ENCODE data around the gene MAST2. TPM values are rescaled to one million over a fixed set of nuclear protein-coding genes. Genes with fewer than 3 reads are reported as not detected.
"Not testable (repeated sequence)": the region's sequence is repeated elsewhere in the genome, so short reads cannot be mapped to it uniquely, and the experiment has no call there.

Gene MAST2
- total and polyA plus RNA-seq, 2 experiments from 2014 or later, result 14.2 to 19.1 TPM

- no peaks in the 10 kb centered on the region for H4K20me1 ChIP-seq (ENCODE audit: insufficient read depth)
- H3K4me3 ChIP-seq, result no peak overlapping the region
- no peaks in the 10 kb centered on the region for H3K27me3 ChIP-seq (replicated peaks; ENCODE audit: insufficient read depth)
- H3K27ac ChIP-seq, result no peak overlapping the region
- no peaks in the 10 kb centered on the region for H3K36me3 ChIP-seq (ENCODE audit: low read depth)
- no peak for DNase-seq
- no peak overlapping the region for H3K4me2 ChIP-seq (ENCODE audit: unreplicated experiment)
- TF ChIP-seq EZH2phosphoT487 (IDR thresholded peaks at IDR 0.05; ENCODE audit: insufficient read depth, low read depth) (no peak), EZH2 (IDR thresholded peaks at IDR 0.05; ENCODE audit: insufficient read depth, poor library complexity, severe bottlenecking) (no peak)
- no peaks in the 10 kb centered on the region for H3K9me3 ChIP-seq (ENCODE audit: low read depth)
- peaks cover 27% of the 10 kb centered on the region for H3K79me2 ChIP-seq (ENCODE audit: insufficient read depth)
- H3K9me2 ChIP-seq (ENCODE audit: insufficient read depth), result no peaks in the 10 kb centered on the region
- H2AFZ ChIP-seq, result no peak overlapping the region
- in situ Hi-C loops (cut with MboI), result no loop called here
- no peaks in the 10 kb centered on the region for H3K4me1 ChIP-seq (ENCODE audit: insufficient read depth)
- no peak overlapping the region for H3K9ac ChIP-seq
- H3F3A ChIP-seq (ENCODE audit: insufficient read depth), result no peaks in the 10 kb centered on the region
- 94 to 100% methylated on average over 2 of the region's 2 CpGs for WGBS, 2 experiments (ENCODE audit: low coverage in 1 of 2, low lambda C conversion rate in 2 of 2, missing lambda C conversion rate in 2 of 2)
Observed at GRCh38 chr1:45833361-45833760, 29.9 kb downstream of the MAST2 start.

GRCh38 chr1:45834689-45835088 is 31.3 kb downstream of the MAST2 start:
- Histone ChIP-seq H3K4me1 (ENCODE audit: insufficient read depth) (no peaks in the 10 kb centered on the region), H3K9me2 (ENCODE audit: insufficient read depth) (no peaks in the 10 kb centered on the region), H2AFZ (no peak overlapping the region), H3K9me3 (ENCODE audit: low read depth) (no peaks in the 10 kb centered on the region), H3K79me2 (ENCODE audit: insufficient read depth) (peaks cover 33% of the 10 kb centered on the region), H3K27me3 (replicated peaks; ENCODE audit: insufficient read depth) (no peaks in the 10 kb centered on the region), H3K4me3 (no peak overlapping the region), H4K20me1 (ENCODE audit: insufficient read depth) (no peaks in the 10 kb centered on the region), H3K36me3 (ENCODE audit: low read depth) (no peaks in the 10 kb centered on the region; the same call in 1 of the 2 replicates), H3F3A (ENCODE audit: insufficient read depth) (no peaks in the 10 kb centered on the region), H3K4me2 (ENCODE audit: unreplicated experiment) (no peak overlapping the region), H3K9ac (no peak overlapping the region), H3K27ac (no peak overlapping the region)
- WGBS, 2 experiments (ENCODE audit: low coverage in 1 of 2, low lambda C conversion rate in 2 of 2, missing lambda C conversion rate in 2 of 2), result 96 to 100% methylated on average over 1 of the region's 1 CpG
- no peak for DNase-seq
- in situ Hi-C loops (cut with MboI), result no loop called here
- TF ChIP-seq EZH2phosphoT487 (IDR thresholded peaks at IDR 0.05; ENCODE audit: insufficient read depth, low read depth), result no peak
- TF ChIP-seq EZH2 (IDR thresholded peaks at IDR 0.05; ENCODE audit: insufficient read depth, poor library complexity, severe bottlenecking), result no peak

- Histone ChIP-seq H3K9me3 (ENCODE audit: low read depth) (no peaks in the 10 kb centered on the region), H3K4me3 (no peak overlapping the region), H3K9me2 (ENCODE audit: insufficient read depth) (no peaks in the 10 kb centered on the region), H3F3A (ENCODE audit: insufficient read depth) (no peaks in the 10 kb centered on the region), H3K4me1 (ENCODE audit: insufficient read depth) (peaks cover 6% of the 10 kb centered on the region; the same call in 1 of the 2 replicates), H2AFZ (no peak overlapping the region), H4K20me1 (ENCODE audit: insufficient read depth) (no peaks in the 10 kb centered on the region), H3K27me3 (replicated peaks; ENCODE audit: insufficient read depth) (no peaks in the 10 kb centered on the region), H3K79me2 (ENCODE audit: insufficient read depth) (peaks cover 46% of the 10 kb centered on the region), H3K27ac (no peak overlapping the region), H3K36me3 (ENCODE audit: low read depth) (no peaks in the 10 kb centered on the region; the same call in 1 of the 2 replicates), H3K9ac (no peak overlapping the region), H3K4me2 (ENCODE audit: unreplicated experiment) (no peak overlapping the region)
- WGBS, 2 experiments (ENCODE audit: low coverage in 1 of 2, low lambda C conversion rate in 2 of 2, missing lambda C conversion rate in 2 of 2), result 79% methylated on average over 3 of the region's 3 CpGs
- no peak for DNase-seq
- TF ChIP-seq EZH2 (IDR thresholded peaks at IDR 0.05; ENCODE audit: insufficient read depth, poor library complexity, severe bottlenecking) (no peak), EZH2phosphoT487 (IDR thresholded peaks at IDR 0.05; ENCODE audit: insufficient read depth, low read depth) (no peak)
- in situ Hi-C loops (cut with MboI), result no loop called here
Observed at GRCh38 chr1:45836451-45836850, 33.0 kb downstream of the MAST2 start.

DNA sequence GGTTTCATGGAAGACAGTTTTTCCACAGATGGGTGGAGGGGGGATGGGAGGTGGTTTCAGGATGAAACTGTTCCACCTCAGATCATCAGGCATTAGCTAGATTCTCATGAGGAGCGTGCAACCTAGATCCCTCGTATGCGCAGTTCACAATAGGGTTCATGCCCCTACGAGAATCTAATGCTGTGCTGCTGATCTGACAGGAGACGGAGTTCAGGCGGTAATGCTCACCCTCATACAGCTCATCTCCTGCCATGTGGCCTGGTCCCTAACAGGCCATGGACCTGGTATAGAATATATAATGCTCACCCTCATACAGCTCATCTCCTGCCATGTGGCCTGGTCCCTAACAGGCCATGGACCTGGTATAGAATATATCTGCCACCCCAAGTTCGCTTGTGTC is 33.4 kb downstream of the MAST2 start:
- in situ Hi-C loops (cut with MboI); H3K9me2 ChIP-seq (ENCODE audit: insufficient read depth); H2AFZ ChIP-seq; H3F3A ChIP-seq (ENCODE audit: insufficient read depth); H3K27ac ChIP-seq; H3K36me3 ChIP-seq (ENCODE audit: low read depth); H3K9ac ChIP-seq; H3K4me2 ChIP-seq (ENCODE audit: unreplicated experiment); H3K4me1 ChIP-seq (ENCODE audit: insufficient read depth); DNase-seq; H4K20me1 ChIP-seq (ENCODE audit: insufficient read depth); H3K4me3 ChIP-seq; H3K9me3 ChIP-seq (ENCODE audit: low read depth); H3K27me3 ChIP-seq (replicated peaks; ENCODE audit: insufficient read depth): not testable (repeated sequence)
- peaks cover 48% of the 10 kb centered on the region for H3K79me2 ChIP-seq (ENCODE audit: insufficient read depth)
- 98 to 99% methylated on average over 7 of the region's 7 CpGs for WGBS, 2 experiments (ENCODE audit: low coverage in 1 of 2, low lambda C conversion rate in 2 of 2, missing lambda C conversion rate in 2 of 2)

- 94 to 97% methylated on average over 4 of the region's 4 CpGs for WGBS, 2 experiments (ENCODE audit: low coverage in 1 of 2, low lambda C conversion rate in 2 of 2, missing lambda C conversion rate in 2 of 2)
- in situ Hi-C loops (cut with MboI), result not testable (repeated sequence)
Observed at GRCh38 chr1:45838322-45838721, 34.9 kb downstream of the MAST2 start.

More at GRCh38 chr1:45838322-45838721, 34.9 kb downstream of the MAST2 start:
- H3K9me3 ChIP-seq (ENCODE audit: low read depth); H3K9ac ChIP-seq; H4K20me1 ChIP-seq (ENCODE audit: insufficient read depth); H3K27ac ChIP-seq; DNase-seq; H3K9me2 ChIP-seq (ENCODE audit: insufficient read depth); H3F3A ChIP-seq (ENCODE audit: insufficient read depth); H3K36me3 ChIP-seq (ENCODE audit: low read depth); H2AFZ ChIP-seq; H3K4me3 ChIP-seq; H3K27me3 ChIP-seq (replicated peaks; ENCODE audit: insufficient read depth); H3K4me2 ChIP-seq (ENCODE audit: unreplicated experiment): not testable (repeated sequence)
- H3K4me1 ChIP-seq (ENCODE audit: insufficient read depth), result peaks cover 14% of the 10 kb centered on the region
- H3K79me2 ChIP-seq (ENCODE audit: insufficient read depth), result peaks cover 58% of the 10 kb centered on the region

Measured in GM23248 (cell line).